ENCODE data around the gene GRK5. TPM values are rescaled to one million over a fixed set of nuclear protein-coding genes. Genes with fewer than 3 reads are reported as not detected.
A peak's percentile ranks its signal among the peaks of the same experiment; 100 is the strongest.

The GRK5 gene
- total RNA-seq, 6 experiments from 2014 or later = 5.9 to 11.5 (median 7.9) TPM

DNA sequence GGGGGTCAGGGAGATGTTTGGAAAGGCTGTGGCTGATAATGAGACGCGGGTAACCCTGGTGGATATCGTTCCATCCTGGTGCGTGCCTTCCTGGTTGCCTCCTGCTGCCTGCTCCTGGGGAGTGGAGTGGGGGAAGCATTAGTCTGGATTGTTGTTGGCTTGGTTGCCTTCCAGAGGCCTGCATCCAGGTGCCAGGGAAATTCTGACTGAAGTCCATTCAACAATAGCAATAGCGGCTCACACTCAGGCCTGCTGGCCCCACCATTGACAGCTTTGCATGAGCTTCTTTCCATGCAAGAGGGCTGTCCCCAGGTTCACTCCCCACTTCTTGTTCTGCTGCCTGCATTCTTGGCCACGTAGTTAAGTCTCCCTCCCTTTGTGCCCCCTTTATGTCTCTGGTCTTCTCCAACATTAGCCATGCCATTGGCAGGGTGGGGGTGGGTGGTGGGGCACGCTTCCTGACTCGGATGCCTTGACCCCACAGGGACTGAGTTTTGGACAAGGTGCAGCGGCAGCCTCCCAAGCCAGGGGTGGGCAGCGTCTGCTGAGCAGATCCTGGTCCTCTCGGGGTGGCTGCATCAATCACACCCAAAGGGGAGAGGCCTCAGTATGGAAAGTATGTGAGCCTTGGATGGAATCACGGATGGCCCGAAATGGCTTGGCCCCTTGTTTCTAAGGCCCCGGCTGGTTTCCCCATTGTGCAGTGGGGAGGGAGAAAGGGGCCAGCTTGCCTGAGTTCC is 150.2 kb downstream of the GRK5 start:
- Histone ChIP-seq H3K9me3 (peaks cover 0 to 6% (median 0%) of the 10 kb centered on the region in 4 donors), H3K27me3 (no peaks in the 10 kb centered on the region), H3K36me3 (no peaks in the 10 kb centered on the region), H3K27ac (peak overlapping the region in 1 of 3 donors; percentile 40), H3K4me3 (no peak overlapping the region), H3K4me1 (peaks cover 0 to 36% (median 9%) of the 10 kb centered on the region in 4 donors)
- WGBS (ENCODE audit: insufficient coverage, low coverage, low lambda C conversion rate, missing lambda C conversion rate) = 76% methylated on average over 11 of the region's 14 CpGs
- TF ChIP-seq, protein P1, sequence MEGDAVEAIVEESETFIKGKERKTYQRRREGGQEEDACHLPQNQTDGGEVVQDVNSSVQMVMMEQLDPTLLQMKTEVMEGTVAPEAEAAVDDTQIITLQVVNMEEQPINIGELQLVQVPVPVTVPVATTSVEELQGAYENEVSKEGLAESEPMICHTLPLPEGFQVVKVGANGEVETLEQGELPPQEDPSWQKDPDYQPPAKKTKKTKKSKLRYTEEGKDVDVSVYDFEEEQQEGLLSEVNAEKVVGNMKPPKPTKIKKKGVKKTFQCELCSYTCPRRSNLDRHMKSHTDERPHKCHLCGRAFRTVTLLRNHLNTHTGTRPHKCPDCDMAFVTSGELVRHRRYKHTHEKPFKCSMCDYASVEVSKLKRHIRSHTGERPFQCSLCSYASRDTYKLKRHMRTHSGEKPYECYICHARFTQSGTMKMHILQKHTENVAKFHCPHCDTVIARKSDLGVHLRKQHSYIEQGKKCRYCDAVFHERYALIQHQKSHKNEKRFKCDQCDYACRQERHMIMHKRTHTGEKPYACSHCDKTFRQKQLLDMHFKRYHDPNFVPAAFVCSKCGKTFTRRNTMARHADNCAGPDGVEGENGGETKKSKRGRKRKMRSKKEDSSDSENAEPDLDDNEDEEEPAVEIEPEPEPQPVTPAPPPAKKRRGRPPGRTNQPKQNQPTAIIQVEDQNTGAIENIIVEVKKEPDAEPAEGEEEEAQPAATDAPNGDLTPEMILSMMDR (IDR thresholded peaks at IDR 0.05) = no peak
- TF ChIP-seq POLR2A (IDR thresholded peaks at IDR 0.05) = no peak
- intact Hi-C loops (cut with DNase I) = no loop called here
- ATAC-seq = peak; percentile 74 to 86 (median 76)
- peak; percentile 59 to 79 (median 69) for DNase-seq

DNA sequence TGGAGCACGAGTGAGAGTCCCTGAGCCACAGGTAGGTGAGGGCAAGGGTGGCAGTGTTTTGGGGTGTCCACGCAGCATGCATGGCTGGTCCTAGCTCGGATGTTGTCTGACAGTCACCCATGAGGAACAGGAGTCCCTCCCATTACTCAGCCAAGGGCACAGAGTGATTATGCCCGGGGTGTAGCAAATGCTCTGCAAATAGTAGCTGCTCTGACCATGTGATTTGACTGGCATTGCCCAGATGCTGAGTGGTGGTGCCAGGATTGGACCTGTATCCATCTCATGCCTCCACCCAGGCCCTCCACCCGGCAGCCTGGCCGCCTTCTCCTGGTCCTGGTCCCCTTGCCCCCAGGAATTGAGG is 150.8 kb downstream of the GRK5 start:
- H3K27ac ChIP-seq = peak overlapping the region in 1 of 3 donors; percentile 40
- H3K27me3 ChIP-seq = no peaks in the 10 kb centered on the region
- TF ChIP-seq POLR2A (IDR thresholded peaks at IDR 0.05) = no peak
- TF ChIP-seq, protein P1 (IDR thresholded peaks at IDR 0.05) = no peak
- DNase-seq (no peak), ATAC-seq (peak; percentile 30 to 61 (median 39))
- H3K9me3 ChIP-seq = peaks cover 0 to 6% (median 0%) of the 10 kb centered on the region in 4 donors
- H3K4me1 ChIP-seq = peaks cover 0 to 41% (median 9%) of the 10 kb centered on the region in 4 donors
- H3K4me3 ChIP-seq = no peak overlapping the region
- intact Hi-C loops (cut with DNase I) = no loop called here
- WGBS (ENCODE audit: insufficient coverage, low coverage, low lambda C conversion rate, missing lambda C conversion rate) = no CpG with 5 or more reads among the region's 6 CpGs
- H3K36me3 ChIP-seq = no peaks in the 10 kb centered on the region

DNA sequence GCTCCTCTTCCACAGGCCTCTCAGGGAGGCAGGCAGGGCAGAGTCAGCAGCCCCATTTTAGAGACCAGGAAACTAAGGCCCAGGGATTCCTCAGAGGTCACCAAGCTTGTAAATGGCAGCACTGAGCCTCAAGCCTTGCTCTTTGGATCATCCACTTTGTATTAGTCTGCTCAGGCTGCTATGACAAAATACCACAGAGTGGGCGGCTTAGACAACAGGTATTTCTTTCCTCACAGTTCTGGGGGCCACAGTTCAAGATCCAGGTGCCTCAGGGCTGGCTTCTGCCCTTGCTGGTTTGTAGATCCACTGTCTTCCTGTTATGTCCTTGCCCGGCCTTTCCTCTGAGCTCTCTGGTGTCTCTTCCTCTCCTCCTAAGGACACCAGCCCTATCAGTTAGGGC is 151.2 kb downstream of the GRK5 start:
- Histone ChIP-seq H3K4me3 (no peak overlapping the region), H3K9me3 (peaks cover 0 to 6% (median 0%) of the 10 kb centered on the region in 4 donors), H3K4me1 (peaks cover 0 to 44% (median 9%) of the 10 kb centered on the region in 4 donors), H3K27me3 (no peaks in the 10 kb centered on the region), H3K36me3 (no peaks in the 10 kb centered on the region), H3K27ac (peak overlapping the region in 1 of 3 donors; percentile 40)
- intact Hi-C loops (cut with DNase I) = no loop called here
- ATAC-seq (no peak), DNase-seq (no peak)
- WGBS (ENCODE audit: insufficient coverage, low coverage, low lambda C conversion rate, missing lambda C conversion rate) = 79% methylated on average over 2 of the region's 2 CpGs
- TF ChIP-seq, protein P1 (IDR thresholded peaks at IDR 0.05) = no peak
- no peak for TF ChIP-seq POLR2A (IDR thresholded peaks at IDR 0.05)

DNA sequence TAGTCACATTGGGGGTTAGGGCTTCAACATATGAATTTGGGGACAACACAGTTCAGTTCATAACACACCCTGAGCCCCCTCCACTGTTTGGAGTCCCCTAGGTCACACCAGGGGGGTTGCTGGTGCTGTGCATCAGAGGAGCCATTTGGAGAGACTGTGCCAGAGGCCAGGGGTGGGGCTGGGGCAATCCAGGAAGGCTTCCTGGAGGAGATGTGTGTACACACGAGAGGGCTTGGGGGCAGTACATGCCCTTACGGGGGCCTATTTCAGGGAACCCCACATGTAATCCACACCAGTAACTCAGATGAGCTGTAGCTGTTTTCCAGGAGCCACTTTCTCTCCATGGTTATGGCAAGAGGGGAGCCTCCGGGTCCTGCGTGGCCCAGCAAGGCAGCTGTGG is 151.7 kb downstream of the GRK5 start:
- H3K4me1 ChIP-seq = peaks cover 0 to 44% (median 9%) of the 10 kb centered on the region in 4 donors
- TF ChIP-seq POLR2A (IDR thresholded peaks at IDR 0.05) = no peak
- TF ChIP-seq, protein P1 (IDR thresholded peaks at IDR 0.05) = no peak
- H3K27me3 ChIP-seq = no peaks in the 10 kb centered on the region
- DNase-seq = no peak
- ATAC-seq = no peak
- no peak overlapping the region for H3K27ac ChIP-seq
- H3K4me3 ChIP-seq = no peak overlapping the region
- intact Hi-C loops (cut with DNase I) = no loop called here
- H3K9me3 ChIP-seq = peaks cover 0 to 6% (median 0%) of the 10 kb centered on the region in 4 donors
- WGBS (ENCODE audit: insufficient coverage, low coverage, low lambda C conversion rate, missing lambda C conversion rate) = no CpG with 5 or more reads among the region's 4 CpGs
- no peaks in the 10 kb centered on the region for H3K36me3 ChIP-seq

Data from right lobe of liver (tissue), 6 donors.